ENCODE results near the gene BOLA2B.
A peak's percentile ranks its signal among the peaks of the same experiment; 100 is the strongest.
"Not testable (repeated sequence)": the region's sequence is repeated elsewhere in the genome, so short reads cannot be mapped to it uniquely, and the experiment has no call there.

Gene BOLA2B

GRCh38 chr16:30193615-30194014 is at the start of gene BOLA2B, which contains the start of gene SLX1A:
TSS of gene BOLA2B (minus strand) at chr16:30193666. CDS start at chr16:30193595, 71 bp downstream.
TSS of gene SLX1A (plus strand) at chr16:30193875. CDS start at chr16:30194085, 210 bp downstream.
- not testable (repeated sequence) for DNase-seq (ENCODE audit: low read depth)

- DNase-seq (ENCODE audit: low read depth), result not testable (repeated sequence)
Observed at GRCh38 chr16:30217082-30217481, 23.6 kb upstream of the BOLA2B start.

DNA sequence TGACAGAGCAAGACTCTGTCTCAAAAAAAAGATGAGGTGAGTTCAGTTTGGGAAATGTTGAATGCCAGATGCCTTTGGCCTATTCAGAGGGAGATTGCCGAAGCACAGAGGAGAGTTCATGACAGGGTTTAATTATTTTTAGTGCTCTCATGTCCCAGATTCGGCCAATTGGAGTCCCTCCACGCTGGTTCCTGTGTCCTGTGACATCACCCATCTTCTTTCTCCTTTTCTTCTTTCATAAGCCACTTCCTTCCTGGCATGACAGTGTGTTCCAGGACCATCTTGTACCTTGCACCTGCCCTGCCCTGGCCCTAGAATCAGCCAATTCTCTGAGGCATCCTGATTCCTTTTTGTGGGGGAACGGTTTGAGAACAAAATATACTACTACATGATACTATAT is 17.9 kb upstream of the BOLA2B start:
- not testable (repeated sequence) for DNase-seq (ENCODE audit: low read depth)

DNA sequence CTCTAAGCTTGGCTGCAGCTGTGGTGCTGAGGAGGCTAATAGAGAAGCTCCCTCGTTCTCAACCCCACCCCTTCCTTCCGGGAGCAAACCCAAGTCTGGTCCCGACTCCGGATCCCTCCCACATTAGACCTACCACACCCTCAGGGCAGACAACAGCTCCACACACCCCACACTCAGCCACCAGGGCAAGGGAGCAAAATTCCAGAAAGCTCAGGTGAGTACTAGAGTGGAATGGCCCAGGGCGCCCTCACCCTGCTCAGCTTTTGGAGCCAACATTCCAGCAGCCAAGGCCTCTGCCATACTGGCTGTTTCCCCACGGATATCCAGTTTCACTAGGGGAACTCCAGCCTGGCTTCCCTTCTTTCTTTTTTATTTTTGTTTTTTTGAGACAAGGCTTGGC is 15.6 kb upstream of the BOLA2B start:
- not testable (repeated sequence) for DNase-seq (ENCODE audit: low read depth)

DNA sequence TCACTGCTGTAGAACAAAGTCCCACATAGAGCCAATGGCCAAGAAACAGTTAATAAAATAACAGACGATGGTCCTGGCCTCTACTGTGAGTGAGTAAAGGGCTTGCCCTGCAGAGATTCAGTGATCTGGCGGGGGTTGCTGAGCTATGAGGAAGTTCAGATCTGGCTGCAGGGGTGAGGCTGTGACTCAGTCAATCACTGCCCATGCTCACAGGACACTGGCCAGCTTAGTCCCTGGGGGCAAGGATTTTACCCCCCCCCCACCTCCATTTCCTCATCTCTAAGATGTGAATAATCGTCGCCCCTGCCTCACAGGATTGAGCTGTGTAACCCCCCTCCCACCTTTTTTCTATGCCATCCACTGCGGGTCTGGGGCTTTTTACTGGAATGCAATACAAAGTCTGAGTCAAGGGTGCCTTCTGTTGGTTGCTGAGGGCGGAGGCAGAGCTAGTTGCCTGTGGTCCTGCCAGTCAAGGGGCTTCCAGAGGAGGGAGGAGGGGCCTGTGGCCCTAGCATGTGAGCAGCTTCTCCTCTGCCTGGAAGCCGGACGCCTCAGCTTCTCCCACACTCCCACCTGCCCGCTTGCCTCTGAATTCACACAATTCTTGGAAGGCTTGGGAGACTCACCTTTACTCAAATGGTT is 13.7 kb upstream of the BOLA2B start:
- DNase-seq (ENCODE audit: low read depth), result not testable (repeated sequence)

DNA sequence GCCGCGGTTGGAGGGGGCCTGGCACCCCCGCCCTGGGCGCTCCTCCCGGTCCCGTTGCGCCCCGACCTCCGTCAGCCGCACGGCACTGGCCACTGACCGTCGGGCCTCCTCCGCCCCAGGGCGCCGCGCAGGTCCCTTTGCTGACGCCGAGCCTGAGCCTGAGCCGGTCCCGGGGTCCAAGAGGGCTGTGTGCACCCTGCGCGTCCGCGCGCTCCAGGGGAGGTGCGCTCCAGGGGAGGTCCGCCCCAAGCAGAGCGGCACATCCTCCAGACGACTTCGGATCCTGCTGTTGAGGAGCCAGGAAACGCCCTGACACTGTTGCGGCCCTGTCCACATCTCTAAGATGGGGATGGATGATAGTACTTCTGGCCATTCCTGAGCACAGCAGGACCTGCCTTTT is 12.8 kb upstream of the BOLA2B start:
- DNase-seq (ENCODE audit: low read depth), result not testable (repeated sequence)

GRCh38 chr16:30205541-30206236 is 12.2 kb upstream of the BOLA2B start:
- DNase-seq (ENCODE audit: low read depth), result not testable (repeated sequence)

DNA sequence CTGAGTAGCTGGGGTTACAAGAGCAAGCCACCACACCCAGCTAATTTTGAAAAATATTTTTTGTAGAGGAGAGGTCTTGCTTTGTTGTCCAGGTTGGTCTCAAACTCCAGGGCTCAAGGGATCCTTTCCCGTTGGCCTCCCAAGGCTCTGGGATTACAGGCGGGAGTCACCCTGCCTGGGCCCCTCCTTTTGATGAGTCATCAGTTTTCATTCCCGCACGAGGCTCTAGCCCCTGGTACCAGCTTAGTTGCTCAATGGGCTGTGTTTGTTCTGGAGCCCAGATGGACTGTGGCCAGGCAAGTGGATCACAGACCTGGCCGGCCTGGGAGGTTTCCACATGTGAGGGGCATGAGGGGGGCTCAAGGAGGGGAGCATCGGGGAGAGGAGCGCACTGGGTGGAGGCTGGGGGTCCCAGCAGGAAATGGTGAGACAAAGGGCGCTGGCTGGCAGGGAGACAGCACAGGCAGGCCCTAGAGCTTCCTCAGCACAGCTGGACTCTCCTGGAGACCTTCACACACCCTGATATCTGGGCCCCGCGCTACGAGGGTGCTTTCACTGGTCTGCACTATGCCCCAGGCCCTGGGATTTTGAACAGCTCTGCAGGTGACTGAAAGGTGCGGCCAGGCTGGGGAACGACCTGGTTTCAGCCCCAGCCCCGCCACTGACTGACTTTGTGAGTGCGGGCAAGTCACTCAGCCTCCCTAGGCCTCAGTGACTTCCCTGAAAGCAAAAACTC is 6.3 kb upstream of the BOLA2B start:
- not testable (repeated sequence) for DNase-seq (ENCODE audit: low read depth)

DNA sequence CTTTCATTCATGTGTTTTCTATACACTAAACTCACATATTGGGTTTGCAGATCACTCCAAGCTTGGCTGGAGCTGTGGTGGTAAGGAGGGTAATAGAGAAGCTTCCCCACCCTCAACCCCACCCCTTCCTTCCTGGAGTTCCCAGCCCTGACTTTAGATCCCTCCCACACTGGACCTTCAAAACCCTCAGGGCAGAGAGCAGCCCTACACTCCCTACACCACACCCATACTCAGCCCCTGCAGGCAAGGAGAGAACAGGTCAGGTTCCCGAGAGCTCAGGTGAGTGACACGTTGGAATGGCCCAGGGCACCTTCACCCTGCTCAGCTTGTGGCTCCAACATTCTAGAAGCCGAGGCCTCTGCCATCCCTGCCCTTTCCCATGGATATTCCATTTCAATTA is 5.6 kb upstream of the BOLA2B start, which contains the start of gene SULT1A3:
Gene SULT1A3, plus strand, starts transcription at position 207 of the 400 bp plus-strand sequence. CDS start 1,474 bp downstream, outside the sequence.
- DNase-seq (ENCODE audit: low read depth), result not testable (repeated sequence)

GRCh38 chr16:30197001-30197400 is 3.5 kb upstream of the BOLA2B start:
- not testable (repeated sequence) for DNase-seq (ENCODE audit: low read depth)

DNA sequence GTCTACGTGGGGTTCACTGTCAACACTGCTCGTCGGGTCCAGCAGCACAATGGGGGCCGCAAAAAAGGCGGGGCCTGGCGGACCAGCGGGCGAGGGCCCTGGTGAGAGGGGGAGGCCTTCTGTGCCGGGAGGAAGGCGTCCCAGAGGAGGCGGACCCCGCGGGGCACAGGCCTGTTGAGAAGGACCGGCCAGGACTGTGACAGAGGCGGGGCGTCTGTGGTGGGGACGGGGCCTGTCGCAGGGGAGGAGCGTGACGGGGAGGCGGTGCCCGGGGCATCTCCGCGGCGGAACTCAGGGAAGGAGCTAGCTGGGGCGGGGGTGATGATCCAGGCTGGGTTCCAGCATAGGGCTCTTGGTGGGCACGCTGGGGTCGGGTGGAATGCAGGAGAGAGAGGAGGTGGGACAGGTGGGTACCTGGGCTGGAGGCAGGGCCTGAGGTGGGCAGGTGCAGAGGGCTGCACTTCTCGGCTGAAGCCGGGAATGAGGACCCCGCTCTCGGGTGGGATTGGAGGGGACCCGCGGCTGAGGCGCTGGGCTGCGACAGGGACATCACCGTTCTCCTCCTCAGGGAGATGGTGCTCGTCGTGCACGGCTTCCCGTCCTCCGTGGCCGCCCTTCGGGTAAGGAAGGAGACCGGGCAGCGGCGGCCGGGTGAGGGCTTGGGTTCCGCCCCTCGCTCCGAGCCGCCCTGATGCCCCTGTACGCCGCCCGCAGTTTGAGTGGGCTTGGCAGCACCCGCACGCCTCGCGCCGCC is 883 bp upstream of the BOLA2B start:
- not testable (repeated sequence) for DNase-seq (ENCODE audit: low read depth)

GRCh38 chr16:30193098-30193497 is 368 bp downstream of the BOLA2B start:
- not testable (repeated sequence) for DNase-seq (ENCODE audit: low read depth)

DNA sequence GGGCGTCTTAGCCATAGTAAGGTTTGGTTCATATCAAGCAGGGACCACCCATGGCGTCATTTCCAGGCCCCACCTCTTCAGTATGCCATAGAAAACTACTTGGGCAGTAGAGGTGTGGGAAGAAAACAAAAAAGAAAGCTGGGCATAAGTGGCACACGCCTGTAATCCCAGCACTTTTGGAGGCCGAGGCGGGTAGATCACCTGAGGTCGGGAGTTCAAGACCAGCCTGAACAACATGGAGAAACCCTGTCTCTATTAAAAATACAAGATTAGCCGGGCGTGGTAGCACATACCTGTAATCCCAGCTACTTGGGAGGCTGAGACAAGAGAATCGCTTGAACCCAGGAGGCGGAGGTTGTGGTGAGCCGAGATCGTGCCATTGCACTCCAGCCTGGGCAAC is 2.3 kb downstream of the BOLA2B start:
- DNase-seq (ENCODE audit: low read depth), result not testable (repeated sequence)

- DNase-seq (ENCODE audit: low read depth), result no peak
Observed at GRCh38 chr16:30187971-30188561, 5.4 kb downstream of the BOLA2B start.

GRCh38 chr16:30187556-30187865 is 6.0 kb downstream of the BOLA2B start:
- no peak for DNase-seq (ENCODE audit: low read depth)

DNA sequence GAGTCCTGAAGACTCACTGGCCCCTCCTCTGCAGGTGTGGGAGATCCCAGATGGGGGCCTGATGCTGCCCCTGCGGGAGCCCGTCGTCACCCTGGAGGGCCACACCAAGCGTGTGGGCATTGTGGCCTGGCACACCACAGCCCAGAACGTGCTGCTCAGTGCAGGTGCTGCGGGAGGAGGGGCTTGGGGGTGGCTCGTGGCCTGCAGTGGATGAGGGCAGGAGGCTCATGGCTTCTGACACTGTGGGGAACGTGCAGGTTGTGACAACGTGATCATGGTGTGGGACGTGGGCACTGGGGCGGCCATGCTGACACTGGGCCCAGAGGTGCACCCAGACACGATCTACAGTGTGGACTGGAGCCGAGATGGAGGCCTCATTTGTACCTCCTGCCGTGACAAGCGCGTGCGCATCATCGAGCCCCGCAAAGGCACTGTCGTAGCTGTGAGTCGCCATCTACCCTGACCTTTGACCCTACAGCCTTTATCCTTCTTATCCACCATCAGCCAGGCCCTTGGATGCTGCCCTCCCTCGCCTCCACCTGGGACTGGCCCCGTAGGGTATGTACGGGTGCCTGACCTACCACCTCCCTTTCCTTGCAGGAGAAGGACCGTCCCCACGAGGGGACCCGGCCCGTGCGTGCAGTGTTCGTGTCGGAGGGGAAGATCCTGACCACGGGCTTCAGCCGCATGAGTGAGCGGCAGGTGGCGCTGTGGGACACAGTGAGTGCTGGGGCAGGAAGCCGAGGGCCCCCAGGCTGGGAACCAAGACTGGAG is 6.5 kb downstream of the BOLA2B start:
- DNase-seq (ENCODE audit: low read depth), result peak; percentile 21

GRCh38 chr16:30186444-30186781 is 7.1 kb downstream of the BOLA2B start:
- no peak for DNase-seq (ENCODE audit: low read depth)

DNA sequence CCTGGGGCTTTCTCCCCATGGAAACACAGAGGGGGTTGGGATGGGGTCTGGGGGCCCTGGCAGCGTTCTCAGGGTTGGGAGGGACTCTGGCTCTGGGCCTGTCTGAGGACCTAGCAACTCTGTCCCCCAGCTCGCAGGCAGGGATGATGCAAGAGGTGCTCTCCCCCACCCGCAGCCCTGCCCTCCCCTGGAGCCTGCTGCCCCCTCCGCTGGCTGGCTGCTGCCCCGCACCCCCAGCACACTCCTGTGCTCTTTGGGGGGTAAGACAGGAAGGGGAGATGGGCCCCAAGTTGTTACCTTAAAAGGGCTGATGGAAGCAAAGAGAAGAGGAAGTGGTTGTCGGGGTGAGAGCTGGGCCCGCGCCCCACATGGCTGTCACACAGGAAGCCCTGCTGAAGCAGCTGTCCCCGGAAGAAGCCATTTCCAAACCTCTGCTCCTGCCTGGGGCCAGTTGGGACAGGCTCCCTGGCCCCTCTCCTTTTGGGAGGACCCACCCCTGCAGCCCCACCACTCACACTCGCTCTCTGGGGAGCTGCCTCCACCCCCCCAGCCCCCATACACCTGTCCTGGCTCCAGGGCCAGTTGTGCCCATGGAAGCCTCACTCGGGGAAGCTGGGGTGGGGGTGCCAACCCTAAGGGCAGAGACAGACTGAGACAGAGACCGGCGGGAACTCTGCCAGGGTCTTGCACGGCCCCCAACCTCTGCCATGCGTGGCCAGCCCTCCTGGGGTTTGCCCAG is 7.6 kb downstream of the BOLA2B start:
- DNase-seq (ENCODE audit: low read depth), result no peak

- no peak for DNase-seq (ENCODE audit: low read depth)
Observed at GRCh38 chr16:30184891-30185682, 8.4 kb downstream of the BOLA2B start.
